CD4-positive, alpha-beta T cell treated with Interleukin-1 beta for 1 hour (primary cell): ENCODE results near the gene C5orf15.

Source experiments
- DNase-seq, 2 donors: peaks; one replicate each; pipeline ENCODE4 v3.0.0-alpha.2; 2020 to 2022

The C5orf15 gene

DNA sequence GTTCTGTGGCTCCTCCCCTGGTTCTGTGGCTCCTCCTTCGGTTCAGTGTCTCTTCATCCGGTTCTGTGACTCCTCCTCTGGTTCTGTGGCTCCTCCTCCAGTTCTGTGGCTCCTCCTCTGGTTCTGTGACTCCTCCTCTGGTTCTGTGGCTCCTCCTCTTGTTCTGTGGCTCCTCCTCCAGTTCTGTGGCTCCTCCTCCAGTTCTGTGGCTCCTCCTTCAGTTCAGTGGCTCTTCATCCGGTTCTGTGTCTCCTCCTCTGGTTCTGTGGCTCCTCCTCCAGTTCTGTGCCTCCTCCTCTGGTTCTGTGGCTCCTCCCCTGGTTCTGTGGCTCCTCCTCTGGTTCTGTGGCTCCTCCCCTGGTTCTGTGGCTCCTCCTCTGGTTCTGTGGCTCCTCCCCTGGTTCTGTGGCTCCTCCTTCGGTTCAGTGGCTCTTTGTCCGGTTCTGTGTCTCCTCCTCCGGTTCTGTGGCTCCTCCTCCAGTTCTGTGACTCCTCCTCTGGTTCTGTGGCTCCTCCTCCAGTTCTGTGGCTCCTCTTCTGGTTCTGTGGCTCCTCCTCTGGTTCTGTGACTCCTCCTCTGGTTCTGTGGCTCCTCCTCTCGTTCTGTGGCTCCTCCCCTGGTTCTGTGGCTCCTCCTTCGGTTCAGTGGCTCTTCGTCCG lies 32.3 kb downstream of the C5orf15 start:
- DNase-seq = peak in 1 of 2 donors; percentile 16

- DNase-seq = no peak
Measured at GRCh38 chr5:133935667-133935940, 32.8 kb downstream of the C5orf15 start.

- DNase-seq = peak in 1 of 2 donors; percentile 58
Measured at GRCh38 chr5:133934822-133935666, 33.4 kb downstream of the C5orf15 start.

- no peak for DNase-seq
Measured at GRCh38 chr5:133934311-133934710, 34.1 kb downstream of the C5orf15 start.

DNA sequence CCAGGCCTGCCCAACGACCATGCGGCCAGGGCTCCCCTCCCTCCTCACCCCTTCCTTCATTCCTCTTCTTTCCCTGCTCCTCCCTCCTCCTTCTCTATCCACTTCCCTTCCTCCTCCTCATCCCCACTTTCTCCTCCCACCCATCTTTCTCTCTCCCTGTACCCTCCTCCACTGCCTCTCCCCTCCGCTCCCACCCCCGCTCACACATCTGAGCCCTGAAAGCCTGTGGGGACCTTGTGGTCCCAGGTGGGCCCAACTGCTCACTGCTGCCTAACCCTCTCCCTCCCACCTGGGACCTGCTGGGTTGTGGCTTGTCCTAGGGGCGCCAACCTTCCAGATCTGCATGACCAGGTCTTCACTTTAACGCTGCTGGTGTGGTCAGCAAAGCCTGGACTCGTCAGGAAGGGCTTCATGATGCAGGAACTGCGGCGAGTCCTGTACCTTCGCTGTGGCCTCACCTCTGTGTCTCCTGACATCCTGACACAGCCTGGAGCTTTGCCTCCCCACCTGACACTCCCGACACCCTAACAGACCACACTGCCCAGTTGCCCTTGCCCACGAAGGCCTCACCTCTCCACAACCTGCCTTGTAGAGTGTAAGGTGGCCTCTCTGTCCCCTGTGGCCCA lies 34.6 kb downstream of the C5orf15 start:
- DNase-seq = no peak

DNA sequence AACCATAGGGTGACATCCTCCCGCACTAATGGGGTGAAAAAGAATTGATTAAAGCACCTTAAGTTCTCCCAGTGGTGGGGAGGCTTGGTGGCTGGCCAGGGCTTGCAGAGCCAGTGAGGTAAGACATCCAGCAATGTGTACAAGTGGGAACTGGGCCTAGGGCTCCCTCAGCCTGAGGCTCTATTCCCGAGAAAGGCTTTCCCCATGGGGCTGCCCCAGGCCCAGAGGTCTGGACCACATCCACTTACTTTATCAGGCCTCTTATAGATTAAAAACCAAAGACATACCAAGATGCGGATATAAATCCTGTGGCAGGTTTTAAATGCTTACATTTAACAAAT lies 35.3 kb downstream of the C5orf15 start:
- DNase-seq = no peak

GRCh38 chr5:133932441-133933168 lies 35.8 kb downstream of the C5orf15 start:
- peak in 1 of 2 donors; percentile 70 for DNase-seq

GRCh38 chr5:133931546-133931945 lies 36.9 kb downstream of the C5orf15 start:
- DNase-seq = no peak

- DNase-seq = no peak
Measured at GRCh38 chr5:133930813-133931090, 37.7 kb downstream of the C5orf15 start.

GRCh38 chr5:133930061-133930812 lies 38.2 kb downstream of the C5orf15 start:
- peak; percentile 52 to 59 for DNase-seq

DNA sequence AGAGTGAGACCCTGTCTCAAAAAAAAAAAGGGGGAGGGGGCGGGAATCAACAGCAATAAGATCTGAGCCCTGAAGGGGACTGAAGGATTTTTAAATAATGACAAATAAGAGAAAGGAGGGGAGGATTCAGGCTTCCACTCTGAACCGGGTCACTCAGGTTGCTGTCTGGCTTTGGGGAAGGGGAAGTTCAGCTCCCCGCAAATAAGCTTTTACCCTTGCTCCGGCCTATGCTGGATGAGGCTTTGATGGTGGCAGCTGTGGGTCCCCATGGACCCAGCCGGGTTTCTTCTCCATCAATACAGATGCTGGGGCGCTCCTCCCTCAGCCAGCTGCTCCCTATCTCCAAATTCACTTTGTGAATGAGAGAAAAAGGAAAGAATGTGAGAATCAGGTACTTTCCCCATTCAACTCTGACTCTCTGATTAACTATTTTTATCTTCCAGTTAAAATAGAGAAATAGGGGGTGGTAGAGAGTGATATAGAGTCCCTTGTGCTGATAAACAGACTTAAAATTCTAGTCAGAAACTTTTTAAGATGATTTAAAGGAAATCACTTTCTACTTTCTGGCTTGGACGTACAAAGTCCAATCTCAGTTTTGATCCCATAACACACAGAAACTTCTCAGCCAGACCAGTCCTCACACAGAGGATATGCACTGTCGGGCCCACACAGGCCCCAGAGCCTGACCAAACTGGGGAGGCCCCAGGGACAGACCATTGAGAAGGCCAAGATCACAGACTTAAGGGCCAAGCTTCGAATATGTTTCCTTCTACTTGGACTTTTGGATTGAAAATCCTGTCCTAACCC lies 39.6 kb downstream of the C5orf15 start:
- DNase-seq = peak in 1 of 2 donors; percentile 39

DNA sequence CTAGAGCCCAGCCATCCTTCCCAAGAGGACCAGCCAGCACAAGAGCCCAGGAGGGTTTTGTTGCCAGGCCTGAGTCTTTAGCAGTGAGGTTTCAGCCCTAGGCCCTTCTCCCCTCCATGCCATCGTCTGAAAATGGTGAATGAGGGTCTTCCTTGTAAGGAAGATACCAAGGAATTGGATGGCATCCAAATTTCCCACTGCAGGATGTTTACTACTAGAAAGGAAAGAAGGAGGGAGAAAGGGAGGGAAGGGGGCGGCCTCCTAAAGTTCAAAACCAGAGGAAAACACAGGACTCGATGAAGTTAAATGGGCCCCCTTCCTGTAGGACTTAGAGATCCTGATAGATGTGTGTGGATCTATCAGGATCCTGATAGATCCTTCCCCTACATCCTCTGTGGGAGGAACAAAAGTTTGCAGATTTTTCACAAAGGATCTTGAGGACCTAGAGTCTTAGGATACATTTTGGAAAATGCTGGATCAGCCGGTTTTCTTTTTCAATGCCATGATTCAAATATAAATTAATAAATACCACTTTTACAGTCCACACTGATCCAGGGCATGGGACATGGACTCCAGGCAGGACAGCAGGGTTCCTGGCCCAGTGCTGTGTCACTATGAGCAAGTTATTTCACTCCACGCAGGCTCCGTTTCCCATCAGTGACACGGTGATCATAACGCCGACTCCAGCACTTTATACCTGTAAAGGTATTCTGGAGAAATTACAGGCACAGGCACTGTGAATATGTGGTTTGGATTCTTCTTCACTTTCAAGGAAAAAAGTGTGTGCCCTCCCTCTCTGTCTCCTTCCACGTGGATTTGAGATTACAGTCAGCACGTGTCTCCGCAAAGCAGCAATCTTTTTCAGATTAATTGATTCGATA lies 40.9 kb downstream of the C5orf15 start:
- no peak for DNase-seq

- no peak for DNase-seq
Measured at GRCh38 chr5:133926489-133927299, 41.7 kb downstream of the C5orf15 start.

- DNase-seq = no peak
Measured at GRCh38 chr5:133925866-133926488, 42.4 kb downstream of the C5orf15 start.

DNA sequence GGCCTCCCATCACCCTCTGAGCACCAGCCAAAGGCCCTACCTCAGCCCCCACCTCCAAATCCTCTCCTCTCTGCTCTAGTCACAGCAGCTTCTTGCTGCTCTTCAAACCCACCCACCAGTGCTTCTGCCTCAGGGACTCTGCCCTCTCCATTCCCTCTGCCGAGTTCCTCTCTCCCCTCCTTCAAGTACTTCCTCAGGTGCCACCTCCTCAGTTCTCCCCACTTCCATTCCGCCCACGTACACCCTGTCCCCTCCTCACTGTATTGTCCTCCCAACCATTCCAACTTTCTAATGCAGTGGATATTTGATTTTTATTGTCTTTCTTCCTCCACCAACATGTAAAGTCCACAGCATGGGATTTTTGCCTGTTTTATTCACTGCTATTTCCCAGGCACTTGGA lies 43.2 kb downstream of the C5orf15 start:
- DNase-seq = no peak

DNA sequence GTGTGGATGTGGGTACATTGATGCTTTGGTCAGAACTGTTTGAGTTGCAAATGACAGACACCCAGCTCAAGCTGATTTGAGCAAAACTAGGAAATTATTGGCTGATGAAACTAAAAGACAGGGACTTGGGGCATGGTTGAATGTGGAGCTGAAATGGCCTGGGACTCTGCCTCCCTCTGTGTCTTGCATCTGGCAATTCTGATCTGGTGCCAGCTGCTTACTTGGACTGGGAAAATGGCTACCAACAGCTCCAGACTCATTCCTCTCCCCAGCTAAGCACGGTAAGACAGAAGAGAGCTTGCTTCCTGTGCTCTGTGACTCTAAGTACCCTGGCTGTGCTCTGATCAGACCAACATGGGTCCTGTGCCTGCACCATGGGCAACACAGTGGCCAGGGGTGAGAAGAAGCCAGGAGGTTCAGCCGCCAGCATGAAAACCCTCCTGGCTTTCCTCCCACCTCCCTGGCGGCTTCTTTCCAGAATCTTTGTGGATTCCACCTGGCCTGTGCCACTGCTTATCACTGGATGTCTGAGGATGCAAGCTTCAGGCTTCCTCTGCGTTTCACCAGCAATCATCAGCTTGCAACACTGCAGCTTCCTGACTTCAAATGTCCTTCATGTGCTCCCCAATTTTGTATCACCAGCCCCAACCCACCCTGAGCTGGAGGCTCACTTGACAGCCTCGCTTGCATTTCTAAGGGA lies 44.1 kb downstream of the C5orf15 start:
- DNase-seq = no peak

- DNase-seq = no peak
Measured at GRCh38 chr5:133921979-133922378, 46.4 kb downstream of the C5orf15 start.

DNA sequence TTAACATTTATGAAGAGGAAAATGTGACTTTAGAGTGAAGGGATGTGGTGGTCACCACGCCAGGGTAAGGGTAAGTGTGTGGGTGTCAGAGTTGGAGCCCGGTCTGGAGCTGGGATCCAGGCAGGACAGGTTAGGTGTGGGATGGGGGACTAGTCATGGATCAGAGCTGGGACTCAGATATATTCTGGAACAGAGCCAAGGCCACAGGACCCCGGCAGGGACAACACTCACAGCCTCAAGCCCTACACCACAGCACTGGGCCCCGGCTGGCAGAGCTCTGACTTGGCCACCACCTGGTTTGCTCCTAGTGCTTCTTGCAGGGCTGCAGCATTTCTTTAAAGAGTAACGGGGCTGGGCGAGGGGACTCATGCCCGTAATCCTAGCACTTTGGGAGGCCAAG lies 47.4 kb downstream of the C5orf15 start:
- no peak for DNase-seq
